Osteoblast (primary cell): ENCODE results near the gene PRSS3. TPM values are rescaled to one million over a fixed set of nuclear protein-coding genes. Genes with fewer than 3 reads are reported as not detected.
"Not testable (repeated sequence)": the region's sequence is repeated elsewhere in the genome, so short reads cannot be mapped to it uniquely, and the experiment has no call there.

Experiments
- DNase-seq: peaks from one replicate; pipeline ENCODE4 v3.0.0; 2011; ENCODE audit warnings: low spot score, mixed read lengths; ENCODE audit not compliant: insufficient read length; ENCODE audit errors: missing footprints
- H2AFZ ChIP-seq: 2 replicates; pipeline ENCODE4 v1.6.0; 2011; ENCODE audit warnings: mild to moderate bottlenecking, low read length
- H3K27ac ChIP-seq: 2 replicates; pipeline ENCODE4 v1.5.1; 2011; ENCODE audit warnings: mild to moderate bottlenecking, low read depth, low read length, moderate library complexity
- H3K27me3 ChIP-seq: 2 replicates; pipeline ENCODE4 v1.6.0; 2012; ENCODE audit warnings: mild to moderate bottlenecking, control low read depth, inconsistent platforms, low read length, moderate library complexity; ENCODE audit not compliant: insufficient read depth
- H3K36me3 ChIP-seq: 2 replicates; pipeline ENCODE4 v1.5.1; 2011; ENCODE audit warnings: mild to moderate bottlenecking, low read length, control low read depth, moderate library complexity; ENCODE audit not compliant: insufficient read depth
- H3K4me1 ChIP-seq: 2 replicates; pipeline ENCODE4 v1.5.1; 2011; ENCODE audit warnings: mild to moderate bottlenecking, low read length, control low read depth, moderate library complexity; ENCODE audit not compliant: insufficient read depth
- H3K4me2 ChIP-seq: 2 replicates; pipeline ENCODE4 v1.6.0; 2011; ENCODE audit warnings: mild to moderate bottlenecking, low read length; ENCODE audit not compliant: insufficient read depth
- H3K4me3 ChIP-seq: fragments of 200-600 bp; sonication (generic); 3 replicates; pipeline ENCODE4 v1.5.1; 2012; ENCODE audit warnings: mild to moderate bottlenecking, low read length, inconsistent platforms; ENCODE audit not compliant: insufficient read depth
- H3K79me2 ChIP-seq: 2 replicates; pipeline ENCODE4 v1.6.0; 2012; ENCODE audit warnings: mild to moderate bottlenecking, low read length, control low read depth, inconsistent platforms; ENCODE audit not compliant: insufficient read depth
- H3K9me3 ChIP-seq: 2 replicates; pipeline ENCODE4 v1.5.1; 2011; ENCODE audit warnings: low read depth, low read length, control low read depth
- H4K20me1 ChIP-seq: 2 replicates; pipeline ENCODE4 v1.6.0; 2012; ENCODE audit warnings: mild to moderate bottlenecking, low read length, control low read depth; ENCODE audit not compliant: insufficient read depth
- CTCF ChIP-seq: IDR thresholded peaks from 2 replicates; pipeline ENCODE4 v1.5.1; 2011; ENCODE audit warnings: mild to moderate bottlenecking, low read depth, low read length, moderate library complexity; ENCODE audit errors: extremely low read depth
- total RNA-seq: library from RNA; depleted of rRNA; stranded (reverse); fragments of >200 nt; gene quantifications from 2 replicates; pipeline ENCODE4 v1.2.3, GENCODE V29; 2012

Gene PRSS3
- total RNA-seq, 1 donor, result 2.2 TPM

DNA sequence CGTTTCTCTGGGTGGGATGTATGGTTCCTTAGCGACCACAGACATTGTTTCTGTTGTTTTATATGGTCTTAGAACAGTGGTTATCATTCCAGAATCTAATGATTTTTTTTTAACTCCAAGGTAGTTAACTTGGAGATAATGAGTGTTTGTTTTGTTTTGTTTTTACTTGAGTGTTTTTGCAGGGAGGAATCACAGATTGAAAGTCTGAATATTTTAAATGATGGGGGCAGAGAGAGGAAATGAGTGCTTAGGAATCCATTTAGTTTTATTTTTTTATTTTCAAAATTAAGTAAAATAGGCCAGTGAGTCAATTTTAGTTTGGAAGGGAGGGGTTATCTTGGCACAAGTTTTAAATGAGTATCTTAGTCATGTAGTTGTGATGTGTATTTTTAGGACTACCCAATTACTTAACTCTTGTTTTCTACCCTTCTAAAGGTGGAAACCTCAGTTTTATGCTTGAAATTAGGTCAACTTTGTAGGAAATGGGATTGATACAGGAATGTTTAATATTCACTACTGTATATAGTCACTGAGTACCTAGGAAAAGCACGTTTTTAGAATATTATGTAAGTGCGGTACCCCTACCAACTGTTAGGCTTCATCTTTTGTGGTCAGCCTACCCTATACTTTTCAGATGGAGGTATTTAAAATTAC lies 23.6 kb downstream of the PRSS3 start:
- H3K27ac ChIP-seq, result peak overlapping the region; percentile 90
- peaks cover 41% of the 10 kb centered on the region for H4K20me1 ChIP-seq
- DNase-seq, result peak; percentile 91

GRCh38 chr9:33820231-33820745 lies 24.9 kb downstream of the PRSS3 start:
- H3K9me3 ChIP-seq, result no peaks in the 10 kb centered on the region
- H3K79me2 ChIP-seq, result peaks cover 81% of the 10 kb centered on the region
- TF ChIP-seq CTCF, result no peak
- peaks cover 45% of the 10 kb centered on the region for H4K20me1 ChIP-seq
- H3K4me2 ChIP-seq, result peak overlapping the region; percentile 100
- no peaks in the 10 kb centered on the region for H3K36me3 ChIP-seq
- no peak overlapping the region for H3K4me3 ChIP-seq
- no peak for DNase-seq
- H3K4me1 ChIP-seq, result peaks cover 21% of the 10 kb centered on the region
- H3K27ac ChIP-seq, result no peak overlapping the region
- H2AFZ ChIP-seq, result no peak overlapping the region
- H3K27me3 ChIP-seq, result no peaks in the 10 kb centered on the region

More for the DNA sequence above, 23.6 kb downstream of the PRSS3 start:
- peak overlapping the region; percentile 100 for H3K4me2 ChIP-seq
- H3K36me3 ChIP-seq, result no peaks in the 10 kb centered on the region
- H3K9me3 ChIP-seq, result no peaks in the 10 kb centered on the region
- no peaks in the 10 kb centered on the region for H3K27me3 ChIP-seq
- H3K79me2 ChIP-seq, result peaks cover 67% of the 10 kb centered on the region
- no peak for TF ChIP-seq CTCF
- peaks cover 34% of the 10 kb centered on the region for H3K4me1 ChIP-seq
- H2AFZ ChIP-seq, result peak overlapping the region; percentile 7
- H3K4me3 ChIP-seq, result peak overlapping the region; percentile 96

DNA sequence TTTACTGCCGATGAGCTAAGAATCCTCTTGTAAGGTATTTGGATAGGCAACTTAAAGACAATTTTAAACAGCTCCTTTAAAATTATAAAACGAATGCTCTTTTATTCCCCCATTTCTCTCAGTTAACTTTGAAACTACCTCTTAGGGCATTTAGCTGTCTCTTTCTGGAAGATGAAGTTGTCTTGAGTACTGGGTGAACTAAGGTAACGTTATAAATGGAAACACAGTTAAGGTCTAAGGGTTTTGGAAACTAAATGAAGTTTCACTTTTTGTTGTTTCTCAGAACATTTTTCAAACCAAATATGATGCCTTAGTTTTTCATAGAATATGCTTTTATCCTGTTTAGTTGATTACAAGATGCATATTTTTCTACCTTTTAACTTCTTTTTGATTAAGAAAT lies 28.4 kb downstream of the PRSS3 start:
- no peak for DNase-seq
- no peak for TF ChIP-seq CTCF
- no peak overlapping the region for H3K4me3 ChIP-seq
- H3K27ac ChIP-seq, result no peak overlapping the region
- H4K20me1 ChIP-seq, result peaks cover 63% of the 10 kb centered on the region
- no peaks in the 10 kb centered on the region for H3K27me3 ChIP-seq
- no peak overlapping the region for H2AFZ ChIP-seq
- no peaks in the 10 kb centered on the region for H3K36me3 ChIP-seq
- peaks cover 16% of the 10 kb centered on the region for H3K4me1 ChIP-seq
- no peak overlapping the region for H3K4me2 ChIP-seq
- peaks cover 97% of the 10 kb centered on the region for H3K79me2 ChIP-seq
- no peaks in the 10 kb centered on the region for H3K9me3 ChIP-seq

DNA sequence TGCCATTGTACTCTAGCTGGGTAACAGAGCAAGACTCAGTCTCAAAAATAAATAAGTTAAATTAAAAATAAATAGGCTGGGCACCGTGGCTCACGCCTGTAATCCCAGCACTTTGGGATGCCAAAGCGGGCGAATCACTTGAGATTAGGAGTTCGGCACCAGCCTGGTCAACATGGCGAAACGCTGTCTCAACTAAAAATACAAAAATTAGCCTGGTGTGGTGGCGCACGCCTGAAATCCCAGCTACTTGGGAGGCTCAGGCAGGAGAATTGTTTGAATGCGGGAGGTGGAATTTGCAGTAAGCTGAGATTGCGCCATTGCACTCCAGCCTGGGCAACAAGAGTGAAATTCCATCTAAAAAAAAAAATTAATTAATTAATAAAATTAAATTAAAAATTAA lies 31.9 kb downstream of the PRSS3 start:
- not testable (repeated sequence) for H3K4me1 ChIP-seq, H3K36me3 ChIP-seq, H3K4me3 ChIP-seq, H3K27me3 ChIP-seq, H3K9me3 ChIP-seq, DNase-seq, H3K4me2 ChIP-seq, H3K27ac ChIP-seq, H2AFZ ChIP-seq
- H3K79me2 ChIP-seq, result peaks cover 96% of the 10 kb centered on the region
- H4K20me1 ChIP-seq, result peaks cover 51% of the 10 kb centered on the region

GRCh38 chr9:33829641-33830230 lies 34.4 kb downstream of the PRSS3 start:
- not testable (repeated sequence) for H3K9me3 ChIP-seq, H3K27ac ChIP-seq, H3K27me3 ChIP-seq, DNase-seq, H2AFZ ChIP-seq, H3K4me2 ChIP-seq, H3K36me3 ChIP-seq, H3K4me3 ChIP-seq
- Histone ChIP-seq H3K4me1 (peaks cover 15% of the 10 kb centered on the region), H4K20me1 (peaks cover 50% of the 10 kb centered on the region), H3K79me2 (peaks cover 95% of the 10 kb centered on the region)
